ENCODE measurements around the gene CNKSR3.

DNA sequence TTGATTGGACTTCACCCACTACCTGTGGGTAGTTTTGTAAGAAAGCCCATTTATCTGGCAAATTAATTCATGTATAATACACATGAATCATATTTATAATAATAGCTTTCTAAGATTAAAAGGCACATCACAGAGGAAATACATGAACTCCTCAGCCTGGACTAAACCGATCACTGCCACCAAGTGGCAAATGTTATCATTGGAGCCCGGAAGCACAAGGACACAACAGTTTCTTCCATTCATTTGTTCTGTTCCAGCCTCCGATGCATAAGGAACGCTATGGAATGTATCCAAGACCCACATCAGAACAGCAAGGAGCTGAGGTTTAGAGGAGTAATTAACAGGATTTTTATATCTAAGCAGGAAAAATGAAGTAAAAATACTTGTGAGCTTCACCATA lies 139.9 kb downstream of the CNKSR3 start:
- TF ChIP-seq POLR2A (IDR thresholded peaks at IDR 0.05; ENCODE audit: low read depth, low read length), result no peak
- no peak for TF ChIP-seq POLR2AphosphoS5 (IDR thresholded peaks at IDR 0.05; ENCODE audit: low read depth, low read length)
